OCI-LY7 (cell line): ENCODE results near the gene PDXK. TPM values are rescaled to one million over a fixed set of nuclear protein-coding genes. Genes with fewer than 3 reads are reported as not detected.

ENCODE experiments used
- BruUV-seq: library from RNA; stranded (reverse); fragments of 400-500 nt; replicated peaks from 2 replicates; lab custom pipeline; 2021; lab: Mats Ljungman, UMichigan
- CTCF ChIA-PET: fragments of 300-600 bp; sonication (Branson Sonifier 250); formaldehyde crosslinking; loops from one replicate; lab custom pipeline; 2022; ENCODE audit warnings: antibody characterized with exemption; ENCODE audit not compliant: unreplicated experiment; lab: Charles Lee
- POLR2A ChIA-PET: fragments of 300-600 bp; sonication (Branson Sonifier 250); formaldehyde crosslinking; loops from one replicate; lab custom pipeline; 2022; ENCODE audit warnings: antibody characterized with exemption; lab: Charles Lee
- DNase-seq: peaks from one replicate; pipeline ENCODE4 v3.0.0-alpha.2; 2015; ENCODE audit warnings: low spot score
- H2AFZ ChIP-seq: fragments of 200-600 bp; sonication (generic), shearing (Covaris generic); 2 replicates; pipeline ENCODE4 v1.6.1; 2014; ENCODE audit warnings: mild to moderate bottlenecking, antibody characterized with exemption, low read length, moderate library complexity
- H3K27ac ChIP-seq: fragments of 200-600 bp; sonication (generic); 2 replicates; pipeline ENCODE4 v1.5.1; 2014; ENCODE audit warnings: mixed run types, low read depth, mild to moderate bottlenecking, moderate library complexity, low read length, inconsistent platforms; ENCODE audit not compliant: poor library complexity, severe bottlenecking
- H3K36me3 ChIP-seq: fragments of 200-600 bp; sonication (generic); 2 replicates; pipeline ENCODE4 v1.6.1; 2014; ENCODE audit warnings: mild to moderate bottlenecking, antibody characterized with exemption, low read length, moderate library complexity, mixed read lengths; ENCODE audit not compliant: insufficient read depth
- H3K4me1 ChIP-seq: fragments of 200-600 bp; sonication (generic); 2 replicates; pipeline ENCODE4 v1.5.1; 2014; ENCODE audit warnings: mild to moderate bottlenecking, low read length; ENCODE audit not compliant: insufficient read depth, poor library complexity, severe bottlenecking
- H3K4me2 ChIP-seq: fragments of 200-600 bp; sonication (generic); 2 replicates; pipeline ENCODE4 v1.6.1; 2014; ENCODE audit warnings: mild to moderate bottlenecking, low read length
- H3K4me3 ChIP-seq: fragments of 200-600 bp; sonication (generic); 2 replicates; pipeline ENCODE4 v1.5.1; 2014; ENCODE audit warnings: mild to moderate bottlenecking, low read depth, low read length; ENCODE audit not compliant: poor library complexity, severe bottlenecking
- H3K79me2 ChIP-seq: fragments of 200-600 bp; sonication (generic); 2 replicates; pipeline ENCODE4 v1.6.1; 2016; ENCODE audit warnings: low read depth, mild to moderate bottlenecking, low read length, moderate library complexity, mixed read lengths; ENCODE audit not compliant: insufficient read depth
- H3K9me2 ChIP-seq: fragments of 200-600 bp; sonication (generic); 2 replicates; pipeline ENCODE4 v1.6.1; 2016; ENCODE audit warnings: mild to moderate bottlenecking, low read length, mixed read lengths; ENCODE audit not compliant: insufficient read depth
- H3K9me3 ChIP-seq: fragments of 200-600 bp; sonication (generic); 2 replicates; pipeline ENCODE4 v1.6.1; 2014; ENCODE audit warnings: mild to moderate bottlenecking, mixed run types, low read length, mixed read lengths
- H4K20me1 ChIP-seq: fragments of 200-600 bp; sonication (generic); 2 replicates; pipeline ENCODE4 v1.6.1; 2014; ENCODE audit warnings: mild to moderate bottlenecking, antibody characterized with exemption, low read length, moderate library complexity, mixed read lengths; ENCODE audit not compliant: insufficient read depth
- EZH2phosphoT487 ChIP-seq: fragments of 200-600 bp; sonication (generic); IDR thresholded peaks from 2 replicates; pipeline ENCODE4 v1.6.1; 2018; ENCODE audit warnings: low read depth, borderline replicate concordance, mild to moderate bottlenecking, mixed run types, antibody characterized with exemption, low read length, moderate library complexity, mixed read lengths
- intact Hi-C: fragments of 100-400 bp; cut with micrococcal nuclease; formaldehyde crosslinking; loops from one replicate; pipeline ENCODE4 v1.10.0; 2022; ENCODE audit not compliant: unreplicated experiment
- total RNA-seq, 2 experiments: library from RNA; depleted of rRNA in 1 of 2; stranded (reverse); fragments of >200 nt in 1 of 2; shearing (Covaris generic) in 1 of 2; gene quantifications; 2 replicates each; pipeline ENCODE4 v1.2.3, GENCODE V29; 2014 to 2022
- TF ChIP-seq, protein P1 (sequence below): fragments of 200-600 bp; sonication (generic); conservative IDR thresholded peaks from 2 replicates; pipeline ENCODE4 v1.5.1; 2014; ENCODE audit warnings: mild to moderate bottlenecking, antibody characterized with exemption, low read length, moderate library complexity, mixed read lengths

Gene PDXK
- total RNA-seq, 2 experiments from 2014 or later, result 32.8 to 67.0 TPM

DNA sequence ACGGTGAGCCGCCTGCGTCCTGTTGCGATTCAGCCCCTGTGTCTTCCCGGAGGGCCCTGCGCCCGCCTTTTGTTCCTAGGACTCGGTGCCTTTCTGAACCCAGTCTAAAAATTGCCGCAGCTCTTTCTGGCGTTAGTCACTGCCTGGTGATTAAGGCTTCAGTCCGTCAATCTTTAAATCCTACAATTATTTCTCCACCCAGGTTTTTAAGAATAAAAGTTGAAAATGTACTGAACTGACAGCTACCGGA is 16.2 kb upstream of the PDXK start:
- Histone ChIP-seq H3K4me1 (no peaks in the 10 kb centered on the region), H3K79me2 (no peaks in the 10 kb centered on the region), H3K4me3 (no peak overlapping the region), H2AFZ (no peak overlapping the region), H3K9me2 (no peaks in the 10 kb centered on the region), H3K4me2 (no peak overlapping the region), H3K9me3 (no peaks in the 10 kb centered on the region), H3K36me3 (no peaks in the 10 kb centered on the region), H3K27ac (no peak overlapping the region), H4K20me1 (no peaks in the 10 kb centered on the region)
- ChIA-PET CTCF (no interaction called here), POLR2A (no interaction called here)
- intact Hi-C loops, result no loop called here
- TF ChIP-seq, protein P1, sequence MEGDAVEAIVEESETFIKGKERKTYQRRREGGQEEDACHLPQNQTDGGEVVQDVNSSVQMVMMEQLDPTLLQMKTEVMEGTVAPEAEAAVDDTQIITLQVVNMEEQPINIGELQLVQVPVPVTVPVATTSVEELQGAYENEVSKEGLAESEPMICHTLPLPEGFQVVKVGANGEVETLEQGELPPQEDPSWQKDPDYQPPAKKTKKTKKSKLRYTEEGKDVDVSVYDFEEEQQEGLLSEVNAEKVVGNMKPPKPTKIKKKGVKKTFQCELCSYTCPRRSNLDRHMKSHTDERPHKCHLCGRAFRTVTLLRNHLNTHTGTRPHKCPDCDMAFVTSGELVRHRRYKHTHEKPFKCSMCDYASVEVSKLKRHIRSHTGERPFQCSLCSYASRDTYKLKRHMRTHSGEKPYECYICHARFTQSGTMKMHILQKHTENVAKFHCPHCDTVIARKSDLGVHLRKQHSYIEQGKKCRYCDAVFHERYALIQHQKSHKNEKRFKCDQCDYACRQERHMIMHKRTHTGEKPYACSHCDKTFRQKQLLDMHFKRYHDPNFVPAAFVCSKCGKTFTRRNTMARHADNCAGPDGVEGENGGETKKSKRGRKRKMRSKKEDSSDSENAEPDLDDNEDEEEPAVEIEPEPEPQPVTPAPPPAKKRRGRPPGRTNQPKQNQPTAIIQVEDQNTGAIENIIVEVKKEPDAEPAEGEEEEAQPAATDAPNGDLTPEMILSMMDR, result no peak
- no peak for TF ChIP-seq EZH2phosphoT487
- DNase-seq, result no peak
- BruUV-seq, result no TSS peak

DNA sequence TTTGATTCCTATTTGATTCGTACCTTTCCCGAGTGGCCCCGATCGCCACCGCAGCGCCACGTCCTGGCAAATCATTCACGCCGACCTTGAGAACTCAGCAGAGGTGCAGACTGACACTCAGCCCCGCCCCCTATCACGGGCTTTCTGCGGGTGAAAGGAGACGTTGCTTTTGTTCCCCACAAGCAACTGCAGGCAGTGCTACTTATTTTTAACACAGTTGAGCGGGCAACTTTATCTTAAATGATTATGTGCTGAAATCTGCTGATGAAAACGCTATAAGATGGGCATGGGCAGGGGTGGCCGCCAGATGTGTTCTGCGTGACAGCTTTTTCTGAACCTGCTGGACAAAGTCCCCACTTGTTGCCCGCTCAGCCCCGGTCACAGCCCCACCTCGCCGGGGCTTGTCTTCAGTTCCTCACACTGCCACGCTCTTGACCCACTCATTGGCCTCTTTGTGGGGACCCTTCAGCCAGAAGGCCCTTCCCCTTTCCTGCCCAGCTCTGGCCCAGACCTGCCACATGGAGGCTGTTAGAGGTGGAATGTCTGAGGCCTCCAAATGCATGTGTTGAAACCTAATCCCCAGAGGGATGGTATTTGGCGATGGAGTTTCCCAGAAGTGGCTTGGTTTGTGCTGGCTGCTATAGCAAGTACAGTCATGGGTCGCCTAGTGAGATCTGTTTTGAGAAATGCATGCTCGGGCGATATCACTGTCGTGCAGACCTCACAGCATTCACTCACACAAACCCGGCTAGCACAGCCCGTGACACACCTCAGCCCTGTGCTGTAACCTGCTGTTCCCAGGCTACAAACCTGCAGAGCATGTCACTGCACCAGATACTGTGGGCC is 15.7 kb upstream of the PDXK start:
- POLR2A ChIA-PET, result no interaction called here
- no peaks in the 10 kb centered on the region for H3K79me2 ChIP-seq

DNA sequence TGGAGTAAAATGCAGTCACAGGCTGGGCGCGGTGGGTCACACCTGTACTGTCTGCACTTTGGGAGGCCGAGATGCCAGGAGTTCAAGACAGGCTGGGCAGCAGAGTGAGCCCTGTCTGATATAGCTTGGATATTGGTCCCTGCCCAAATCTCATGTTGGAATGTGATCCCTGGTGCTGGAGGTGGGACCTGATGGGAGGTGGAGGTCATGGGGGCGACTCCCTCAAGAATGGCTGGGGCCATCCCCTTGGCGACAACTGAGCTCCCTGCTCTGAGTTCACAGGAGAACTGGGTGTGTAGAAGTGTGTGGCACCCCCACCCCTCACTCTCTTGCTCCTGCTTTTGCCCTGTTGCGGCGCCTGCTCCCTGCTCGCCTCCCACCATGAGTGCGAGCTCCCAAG is 11.5 kb upstream of the PDXK start:
- Histone ChIP-seq H4K20me1 (no peaks in the 10 kb centered on the region), H3K9me2 (no peaks in the 10 kb centered on the region), H3K36me3 (no peaks in the 10 kb centered on the region), H3K4me2 (no peak overlapping the region), H3K4me3 (no peak overlapping the region), H2AFZ (no peak overlapping the region), H3K79me2 (no peaks in the 10 kb centered on the region), H3K9me3 (no peaks in the 10 kb centered on the region), H3K4me1 (no peaks in the 10 kb centered on the region), H3K27ac (no peak overlapping the region)
- no peak for TF ChIP-seq EZH2phosphoT487
- no peak for DNase-seq
- ChIA-PET POLR2A (interaction anchor here (0.6 kb wide), 1 partner anchor 97 kb away, joined by 3 read pairs; no protein-coding TSS in a partner anchor), CTCF (no interaction called here)
- BruUV-seq, result no TSS peak
- intact Hi-C loops, result no loop called here

More for the DNA sequence above, 15.7 kb upstream of the PDXK start:
- CTCF ChIA-PET, result no interaction called here
- intact Hi-C loops, result no loop called here
- Histone ChIP-seq H3K4me1 (no peaks in the 10 kb centered on the region), H2AFZ (no peak overlapping the region), H4K20me1 (no peaks in the 10 kb centered on the region), H3K4me2 (no peak overlapping the region), H3K27ac (no peak overlapping the region), H3K9me3 (no peaks in the 10 kb centered on the region), H3K9me2 (no peaks in the 10 kb centered on the region), H3K36me3 (no peaks in the 10 kb centered on the region), H3K4me3 (no peak overlapping the region)
- BruUV-seq, result no TSS peak
- no peak for DNase-seq
- TF ChIP-seq, protein P1, result no peak
- no peak for TF ChIP-seq EZH2phosphoT487
